ENCODE measurements around the gene TFDP1.

GRCh38 chr13:113551081-113552000 is 33.2 kb upstream of the TFDP1 start:
- TF ChIP-seq, protein P1, sequence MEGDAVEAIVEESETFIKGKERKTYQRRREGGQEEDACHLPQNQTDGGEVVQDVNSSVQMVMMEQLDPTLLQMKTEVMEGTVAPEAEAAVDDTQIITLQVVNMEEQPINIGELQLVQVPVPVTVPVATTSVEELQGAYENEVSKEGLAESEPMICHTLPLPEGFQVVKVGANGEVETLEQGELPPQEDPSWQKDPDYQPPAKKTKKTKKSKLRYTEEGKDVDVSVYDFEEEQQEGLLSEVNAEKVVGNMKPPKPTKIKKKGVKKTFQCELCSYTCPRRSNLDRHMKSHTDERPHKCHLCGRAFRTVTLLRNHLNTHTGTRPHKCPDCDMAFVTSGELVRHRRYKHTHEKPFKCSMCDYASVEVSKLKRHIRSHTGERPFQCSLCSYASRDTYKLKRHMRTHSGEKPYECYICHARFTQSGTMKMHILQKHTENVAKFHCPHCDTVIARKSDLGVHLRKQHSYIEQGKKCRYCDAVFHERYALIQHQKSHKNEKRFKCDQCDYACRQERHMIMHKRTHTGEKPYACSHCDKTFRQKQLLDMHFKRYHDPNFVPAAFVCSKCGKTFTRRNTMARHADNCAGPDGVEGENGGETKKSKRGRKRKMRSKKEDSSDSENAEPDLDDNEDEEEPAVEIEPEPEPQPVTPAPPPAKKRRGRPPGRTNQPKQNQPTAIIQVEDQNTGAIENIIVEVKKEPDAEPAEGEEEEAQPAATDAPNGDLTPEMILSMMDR (IDR thresholded peaks at IDR 0.05) = no peak
- TF ChIP-seq POLR2A (IDR thresholded peaks at IDR 0.05) = no peak

Data from thyroid gland (tissue), 4 donors.